A549 (cell line): ENCODE results near the gene BCAS1.

Experiments used
- CEBPB ChIP-seq, 2 experiments: fragments of >200 bp in 1 of 2; sonication (Bioruptor Twin) in 1 of 2; formaldehyde crosslinking in 1 of 2; IDR thresholded peaks; 2 replicates each; pipeline ENCODE4 v1.6.1; 2012 to 2016
- CHD2 ChIP-seq: fragments of 150-350 bp; IDR thresholded peaks from 2 replicates; pipeline ENCODE4 v1.6.1; 2014; ENCODE audit warnings: low read length; ENCODE audit not compliant: partially characterized antibody
- CTCF ChIP-seq: fragments of >200 bp; sonication (Bioruptor Twin); formaldehyde crosslinking; IDR thresholded peaks from 3 replicates; pipeline ENCODE4 v1.5.1; 2016
- EHMT2 ChIP-seq: fragments of 200-600 bp; sonication (generic); IDR thresholded peaks from 2 replicates; pipeline ENCODE4 v1.6.1; 2016; ENCODE audit warnings: antibody characterized with exemption, low read depth, mild to moderate bottlenecking, moderate library complexity
- KDM1A ChIP-seq: fragments of 200-600 bp; sonication (generic); IDR thresholded peaks from 2 replicates; pipeline ENCODE4 v1.6.1; 2016; ENCODE audit warnings: low read depth, mild to moderate bottlenecking
- POLR2A ChIP-seq: IDR thresholded peaks from 2 replicates; pipeline ENCODE4 v1.6.1; 2012; ENCODE audit warnings: mild to moderate bottlenecking, low read length
- RNF2 ChIP-seq: fragments of 200-600 bp; sonication (generic); IDR thresholded peaks from 2 replicates; pipeline ENCODE4 v1.6.1; 2016; ENCODE audit warnings: low read depth, mild to moderate bottlenecking, antibody characterized with exemption, moderate library complexity, borderline replicate concordance
- SREBF2 ChIP-seq: fragments of 450-650 bp; IDR thresholded peaks from 2 replicates; pipeline ENCODE4 v1.6.1; 2014; ENCODE audit warnings: mild to moderate bottlenecking, moderate library complexity

- TF ChIP-seq CTCF (no peak), CHD2 (no peak), KDM1A (no peak), SREBF2 (no peak), POLR2A (no peak), RNF2 (no peak), CEBPB (IDR thresholded peaks at IDR 0.05) (no peak), EHMT2 (no peak)
Measured at GRCh38 chr20:54020348-54020747, 50.0 kb downstream of the BCAS1 start.
